Measurements from ENCODE around the gene RBFOX2.

GRCh38 chr22:35830305-35830704 is 198.3 kb downstream of the RBFOX2 start:
- TF ChIP-seq, protein P1, sequence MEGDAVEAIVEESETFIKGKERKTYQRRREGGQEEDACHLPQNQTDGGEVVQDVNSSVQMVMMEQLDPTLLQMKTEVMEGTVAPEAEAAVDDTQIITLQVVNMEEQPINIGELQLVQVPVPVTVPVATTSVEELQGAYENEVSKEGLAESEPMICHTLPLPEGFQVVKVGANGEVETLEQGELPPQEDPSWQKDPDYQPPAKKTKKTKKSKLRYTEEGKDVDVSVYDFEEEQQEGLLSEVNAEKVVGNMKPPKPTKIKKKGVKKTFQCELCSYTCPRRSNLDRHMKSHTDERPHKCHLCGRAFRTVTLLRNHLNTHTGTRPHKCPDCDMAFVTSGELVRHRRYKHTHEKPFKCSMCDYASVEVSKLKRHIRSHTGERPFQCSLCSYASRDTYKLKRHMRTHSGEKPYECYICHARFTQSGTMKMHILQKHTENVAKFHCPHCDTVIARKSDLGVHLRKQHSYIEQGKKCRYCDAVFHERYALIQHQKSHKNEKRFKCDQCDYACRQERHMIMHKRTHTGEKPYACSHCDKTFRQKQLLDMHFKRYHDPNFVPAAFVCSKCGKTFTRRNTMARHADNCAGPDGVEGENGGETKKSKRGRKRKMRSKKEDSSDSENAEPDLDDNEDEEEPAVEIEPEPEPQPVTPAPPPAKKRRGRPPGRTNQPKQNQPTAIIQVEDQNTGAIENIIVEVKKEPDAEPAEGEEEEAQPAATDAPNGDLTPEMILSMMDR (IDR thresholded peaks at IDR 0.05), result no peak
- no peak for TF ChIP-seq EZH2 (IDR thresholded peaks at IDR 0.05; ENCODE audit: borderline replicate concordance, insufficient read depth, low read depth, low read length, poor library complexity, severe bottlenecking)

Measured in B cell (primary cell).